ENCODE measurements around the gene KISS1.

DNA sequence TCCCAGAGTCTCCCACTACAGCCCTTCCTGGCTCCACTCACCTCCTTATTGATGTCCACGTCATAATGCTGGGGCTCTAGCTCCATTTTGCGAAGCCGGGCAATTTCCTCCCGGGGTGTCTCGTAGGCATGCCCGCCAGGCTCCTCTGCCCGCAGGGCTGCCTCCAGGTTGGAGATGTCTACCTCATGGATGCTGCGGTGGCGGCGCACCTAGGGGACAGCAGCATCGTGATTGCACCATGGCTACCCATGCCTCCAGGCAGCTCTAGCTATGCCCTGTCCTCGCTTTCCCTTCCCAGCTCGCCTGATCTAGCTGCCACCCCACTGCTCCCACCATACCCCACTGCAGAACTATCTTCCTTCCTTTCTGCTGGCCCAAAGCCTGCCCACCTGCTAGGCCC, 32.6 kb upstream of the KISS1 start:
- TF ChIP-seq FOXM1 (IDR thresholded peaks at IDR 0.05; ENCODE audit: borderline replicate concordance, low read depth) (no peak), TAF1 (IDR thresholded peaks at IDR 0.05; ENCODE audit: low read depth) (no peak)
